ENCODE results near the gene ATP5MC2. TPM values are rescaled to one million over a fixed set of nuclear protein-coding genes. Genes with fewer than 3 reads are reported as not detected.

ATP5MC2 gene
- total RNA-seq, 2 experiments from 2014 or later = 253 to 333 TPM

GRCh38 chr12:53627919-53628318 is 48.0 kb downstream of the ATP5MC2 start:
- Mint-ChIP-seq H3K9me3 (ENCODE audit: low read depth) (no peaks in the 10 kb centered on the region), H3K36me3 (peaks cover 2% of the 10 kb centered on the region), H3K4me1 (peaks cover 39% of the 10 kb centered on the region), H3K4me3 (no peak overlapping the region), H3K27ac (no peak overlapping the region), H3K27me3 (no peaks in the 10 kb centered on the region)
- CTCF ChIA-PET = interaction anchor here (1.2 to 1.4 kb wide), 2 partner anchors 15 to 85 kb away, joined by 3 to 5 read pairs; no protein-coding TSS in a partner anchor
- DNase-seq (no peak), ATAC-seq (no peak)

GRCh38 chr12:53626702-53627169 is 49.1 kb downstream of the ATP5MC2 start:
- H3K27me3 Mint-ChIP-seq = no peaks in the 10 kb centered on the region
- peak overlapping the region; percentile 92 for H3K27ac Mint-ChIP-seq
- DNase-seq (no peak), ATAC-seq (no peak)
- CTCF ChIA-PET = interaction anchor here (1.0 to 2.3 kb wide), 5 partner anchors 9 to 84 kb away, joined by 3 to 10 read pairs (median 4); partner anchors contain the start of gene ATP5MC2
- H3K36me3 Mint-ChIP-seq = peaks cover 2% of the 10 kb centered on the region
- peak overlapping the region; percentile 97 for H3K4me3 Mint-ChIP-seq
- H3K9me3 Mint-ChIP-seq (ENCODE audit: low read depth) = no peaks in the 10 kb centered on the region
- H3K4me1 Mint-ChIP-seq = peaks cover 42% of the 10 kb centered on the region

- ATAC-seq (peak; percentile 98), DNase-seq (peak; percentile 99)
- peak within 1 kb of the TSS; percentile 92 for H3K27ac Mint-ChIP-seq
- no peaks in the 10 kb centered on the region for H3K9me3 Mint-ChIP-seq (ENCODE audit: low read depth)
- H3K27me3 Mint-ChIP-seq = no peaks in the 10 kb centered on the region
- peaks cover 46% of the 10 kb centered on the region for H3K4me1 Mint-ChIP-seq
- H3K4me3 Mint-ChIP-seq = peak within 1 kb of the TSS; percentile 97
- CTCF ChIA-PET = interaction anchor here (0.5 to 2.3 kb wide), 4 partner anchors 8 to 82 kb away, joined by 3 to 10 read pairs (median 4); partner anchors contain the start of gene ATP5MC2
- peaks cover 4% of the 10 kb centered on the region for H3K36me3 Mint-ChIP-seq
Observed at GRCh38 chr12:53625946-53626701, 49.8 kb downstream of the ATP5MC2 start, which contains the start of gene ATF7. Gene ATF7, minus strand, starts transcription at chr12:53626382. Its CDS starts 25,382 bp downstream, at chr12:53601000.

GRCh38 chr12:53625373-53625945 is 50.4 kb downstream of the ATP5MC2 start:
- no peak for ATAC-seq
- H3K36me3 Mint-ChIP-seq = peaks cover 6% of the 10 kb centered on the region
- no peak for DNase-seq
- peaks cover 48% of the 10 kb centered on the region for H3K4me1 Mint-ChIP-seq
- H3K27me3 Mint-ChIP-seq = no peaks in the 10 kb centered on the region
- H3K9me3 Mint-ChIP-seq (ENCODE audit: low read depth) = no peaks in the 10 kb centered on the region
- CTCF ChIA-PET = interaction anchor here (0.5 to 2.3 kb wide), 4 partner anchors 8 to 82 kb away, joined by 3 to 10 read pairs (median 4); partner anchors contain the start of gene ATP5MC2
- peak overlapping the region; percentile 97 for H3K4me3 Mint-ChIP-seq
- H3K27ac Mint-ChIP-seq = peak overlapping the region; percentile 92

- H3K36me3 Mint-ChIP-seq = peaks cover 6% of the 10 kb centered on the region
- no peaks in the 10 kb centered on the region for H3K9me3 Mint-ChIP-seq (ENCODE audit: low read depth)
- DNase-seq (no peak), ATAC-seq (no peak)
- H3K27ac Mint-ChIP-seq = peak overlapping the region; percentile 92
- CTCF ChIA-PET = interaction anchor here (1.1 to 2.3 kb wide), 4 partner anchors 50 to 81 kb away, joined by 3 to 10 read pairs (median 4); partner anchors contain the start of gene ATP5MC2
- peaks cover 48% of the 10 kb centered on the region for H3K4me1 Mint-ChIP-seq
- H3K4me3 Mint-ChIP-seq = peak overlapping the region; percentile 97
- no peaks in the 10 kb centered on the region for H3K27me3 Mint-ChIP-seq
Observed at GRCh38 chr12:53624956-53625355, 50.9 kb downstream of the ATP5MC2 start.

- no peaks in the 10 kb centered on the region for H3K27me3 Mint-ChIP-seq
Observed at GRCh38 chr12:53624458-53624857, 51.4 kb downstream of the ATP5MC2 start.

GRCh38 chr12:53623548-53624385 is 52.1 kb downstream of the ATP5MC2 start:
- no peak for ATAC-seq
- CTCF ChIA-PET = interaction anchor here (1.0 to 2.0 kb wide), 6 partner anchors 9 to 115 kb away, joined by 3 to 8 read pairs (median 4); partner anchors contain the start of gene ATP5MC2
- H3K27ac Mint-ChIP-seq = peak overlapping the region; percentile 60
- DNase-seq = no peak
- no peaks in the 10 kb centered on the region for H3K9me3 Mint-ChIP-seq (ENCODE audit: low read depth)
- H3K4me3 Mint-ChIP-seq = peak overlapping the region; percentile 97
- H3K4me1 Mint-ChIP-seq = peaks cover 50% of the 10 kb centered on the region
- H3K27me3 Mint-ChIP-seq = no peaks in the 10 kb centered on the region
- peaks cover 6% of the 10 kb centered on the region for H3K36me3 Mint-ChIP-seq

More at GRCh38 chr12:53624458-53624857, 51.4 kb downstream of the ATP5MC2 start:
- peaks cover 48% of the 10 kb centered on the region for H3K4me1 Mint-ChIP-seq
- DNase-seq (no peak), ATAC-seq (no peak)
- peak overlapping the region; percentile 97 for H3K4me3 Mint-ChIP-seq
- H3K36me3 Mint-ChIP-seq = peaks cover 6% of the 10 kb centered on the region
- CTCF ChIA-PET = interaction anchor here (1.1 to 2.0 kb wide), 3 partner anchors 53 to 81 kb away, joined by 3 to 6 read pairs (median 3); no protein-coding TSS in a partner anchor
- H3K9me3 Mint-ChIP-seq (ENCODE audit: low read depth) = no peaks in the 10 kb centered on the region
- H3K27ac Mint-ChIP-seq = peak overlapping the region; percentile 47

- H3K4me1 Mint-ChIP-seq = peaks cover 60% of the 10 kb centered on the region
Observed at GRCh38 chr12:53622724-53623123, 53.2 kb downstream of the ATP5MC2 start.

GRCh38 chr12:53618275-53618674 is 57.6 kb downstream of the ATP5MC2 start:
- no peak for DNase-seq
- H3K4me1 Mint-ChIP-seq = peaks cover 36% of the 10 kb centered on the region
- CTCF ChIA-PET = interaction anchor here (1.0 to 1.6 kb wide), 4 partner anchors 8 to 59 kb away, joined by 3 to 4 read pairs (median 3); partner anchors contain the start of genes ATF7 and ATP5MC2
- no peaks in the 10 kb centered on the region for H3K9me3 Mint-ChIP-seq (ENCODE audit: low read depth)
- peaks cover 20% of the 10 kb centered on the region for H3K36me3 Mint-ChIP-seq
- peak overlapping the region; percentile 76 for H3K4me3 Mint-ChIP-seq
- no peaks in the 10 kb centered on the region for H3K27me3 Mint-ChIP-seq
- H3K27ac Mint-ChIP-seq = peak overlapping the region; percentile 89
- ATAC-seq = peak; percentile 51

More at GRCh38 chr12:53622724-53623123, 53.2 kb downstream of the ATP5MC2 start:
- Mint-ChIP-seq H3K27me3 (no peaks in the 10 kb centered on the region), H3K4me3 (no peak overlapping the region), H3K27ac (no peak overlapping the region), H3K9me3 (ENCODE audit: low read depth) (no peaks in the 10 kb centered on the region), H3K36me3 (peaks cover 12% of the 10 kb centered on the region)
- no peak for DNase-seq
- no peak for ATAC-seq
- CTCF ChIA-PET = interaction anchor here (1.3 to 1.5 kb wide), 3 partner anchors 53 to 114 kb away, joined by 4 to 8 read pairs (median 4); partner anchors contain the start of gene ATP5MC2

GRCh38 chr12:53617700-53618099 is 58.2 kb downstream of the ATP5MC2 start:
- peak overlapping the region; percentile 76 for H3K4me3 Mint-ChIP-seq
- ATAC-seq = no peak
- CTCF ChIA-PET = interaction anchor here (1.0 to 1.6 kb wide), 4 partner anchors 9 to 60 kb away, joined by 3 to 4 read pairs (median 3); partner anchors contain the start of genes ATF7 and ATP5MC2
- no peaks in the 10 kb centered on the region for H3K9me3 Mint-ChIP-seq (ENCODE audit: low read depth)
- no peaks in the 10 kb centered on the region for H3K27me3 Mint-ChIP-seq
- H3K4me1 Mint-ChIP-seq = peaks cover 34% of the 10 kb centered on the region
- H3K27ac Mint-ChIP-seq = peak overlapping the region; percentile 89
- H3K36me3 Mint-ChIP-seq = peaks cover 20% of the 10 kb centered on the region
- DNase-seq = no peak

- H3K27ac Mint-ChIP-seq = no peak overlapping the region
- peaks cover 20% of the 10 kb centered on the region for H3K36me3 Mint-ChIP-seq
- DNase-seq (no peak), ATAC-seq (no peak)
- H3K4me1 Mint-ChIP-seq = peaks cover 34% of the 10 kb centered on the region
- H3K4me3 Mint-ChIP-seq = no peak overlapping the region
- CTCF ChIA-PET = interaction anchor here (1.3 to 1.6 kb wide), 2 partner anchors 59 to 60 kb away, joined by 3 to 4 read pairs; partner anchors contain the start of gene ATP5MC2
- no peaks in the 10 kb centered on the region for H3K9me3 Mint-ChIP-seq (ENCODE audit: low read depth)
- H3K27me3 Mint-ChIP-seq = no peaks in the 10 kb centered on the region
Observed at GRCh38 chr12:53616950-53617349, 58.9 kb downstream of the ATP5MC2 start.
